ENCODE measurements around the gene PAM.

- TF ChIP-seq POLR2A (IDR thresholded peaks at IDR 0.05) (no peak), CTCF (IDR thresholded peaks at IDR 0.05) (no peak)
Measured at GRCh38 chr5:102767862-102768261, 12.8 kb downstream of the PAM start.

All from transverse colon (tissue), 3 donors.